H54 (cell line): ENCODE measurements around the gene LSAMP.
A peak's percentile ranks its signal among the peaks of the same experiment; 100 is the strongest.
"Not testable (repeated sequence)": the region's sequence is repeated elsewhere in the genome, so short reads cannot be mapped to it uniquely, and the experiment has no call there.

ENCODE experiments used
- DNase-seq: peaks from one replicate; pipeline ENCODE4 v3.0.0; 2011; ENCODE audit warnings: low spot score, mixed read lengths; ENCODE audit not compliant: insufficient read length
- FAIRE-seq: peaks from 3 replicates; lab custom pipeline; 2011; peaks lifted over from hg19 to GRCh38; lab: Jason Lieb, UNC
- POLR2A ChIP-seq: IDR thresholded peaks from 2 replicates; pipeline ENCODE4 v1.6.1; 2011; ENCODE audit warnings: low read depth, mild to moderate bottlenecking, low read length

LSAMP gene

GRCh38 chr3:115783938-115784738, 661.1 kb downstream of the LSAMP start:
- peak; percentile 59 for TF ChIP-seq POLR2A
- FAIRE-seq (peak; percentile 48), DNase-seq (peak; percentile 82)

GRCh38 chr3:115783426-115783825, 661.9 kb downstream of the LSAMP start:
- FAIRE-seq: not testable (repeated sequence)

GRCh38 chr3:115779011-115779410, 666.3 kb downstream of the LSAMP start:
- TF ChIP-seq POLR2A: no peak
- no peak for FAIRE-seq
- DNase-seq: no peak

More at GRCh38 chr3:115783426-115783825, 661.9 kb downstream of the LSAMP start:
- DNase-seq: not testable (repeated sequence)

GRCh38 chr3:115772951-115773350, 672.3 kb downstream of the LSAMP start:
- no peak for TF ChIP-seq POLR2A

GRCh38 chr3:115768661-115769060, 676.6 kb downstream of the LSAMP start:
- DNase-seq (no peak), FAIRE-seq (no peak)
- TF ChIP-seq POLR2A: no peak

More at GRCh38 chr3:115772951-115773350, 672.3 kb downstream of the LSAMP start:
- DNase-seq (no peak), FAIRE-seq (no peak)

GRCh38 chr3:115766587-115767482, 678.5 kb downstream of the LSAMP start:
- TF ChIP-seq POLR2A: no peak
- DNase-seq (no peak), FAIRE-seq (peak; percentile 75)

- FAIRE-seq: no peak
- no peak for DNase-seq
- TF ChIP-seq POLR2A: no peak
Observed at GRCh38 chr3:115761927-115762305, 683.4 kb downstream of the LSAMP start.

GRCh38 chr3:115760716-115761115, 684.6 kb downstream of the LSAMP start:
- FAIRE-seq (no peak), DNase-seq (no peak)
- no peak for TF ChIP-seq POLR2A

- FAIRE-seq (no peak), DNase-seq (no peak)
- TF ChIP-seq POLR2A: no peak
Observed at GRCh38 chr3:115758076-115758763, 687.1 kb downstream of the LSAMP start.

GRCh38 chr3:115752978-115753377, 692.3 kb downstream of the LSAMP start:
- FAIRE-seq: not testable (repeated sequence)

More at GRCh38 chr3:115752978-115753377, 692.3 kb downstream of the LSAMP start:
- DNase-seq: not testable (repeated sequence)
